HEK293T (cell line): ENCODE measurements around the gene GRID1.

ENCODE experiments used
- CTCF ChIA-PET: fragments of 350-600 bp; formaldehyde crosslinking; extraction: SDS; loops from one replicate; lab custom pipeline; 2021; ENCODE audit warnings: antibody characterized with exemption, inconsistent platforms; lab: Yijun Ruan, JAX
- POLR2A ChIA-PET: fragments of 350-600 bp; formaldehyde crosslinking; extraction: SDS; loops from one replicate; lab custom pipeline; 2020; ENCODE audit warnings: antibody characterized with exemption, inconsistent platforms; lab: Yijun Ruan, JAX
- DNase-seq: peaks from one replicate; pipeline ENCODE4 v3.0.0; 2012; ENCODE audit warnings: mixed read lengths; ENCODE audit errors: extremely low spot score
- ARNT ChIP-seq: fragments of 450-650 bp; IDR thresholded peaks from 2 replicates; pipeline ENCODE4 v1.6.1; 2017; ENCODE audit warnings: mild to moderate bottlenecking
- BHLHE40 ChIP-seq: fragments of 450-650 bp; IDR thresholded peaks from 2 replicates; pipeline ENCODE4 v1.6.1; 2016; ENCODE audit warnings: mild to moderate bottlenecking, moderate library complexity, borderline replicate concordance
- CTBP1 ChIP-seq: fragments of 450-650 bp; IDR thresholded peaks from 2 replicates; pipeline ENCODE4 v1.6.1; 2016; ENCODE audit warnings: borderline replicate concordance
- ELF4 ChIP-seq: fragments of 450-650 bp; IDR thresholded peaks from 2 replicates; pipeline ENCODE4 v1.6.1; 2017; ENCODE audit warnings: antibody characterized with exemption
- FOXA1 ChIP-seq: fragments of 450-650 bp; IDR thresholded peaks from 2 replicates; pipeline ENCODE4 v1.6.1; 2016; ENCODE audit warnings: mild to moderate bottlenecking
- FOXK2 ChIP-seq: fragments of 450-650 bp; IDR thresholded peaks from 2 replicates; pipeline ENCODE4 v1.6.1; 2016; ENCODE audit warnings: mild to moderate bottlenecking
- FOXM1 ChIP-seq: fragments of 450-650 bp; IDR thresholded peaks from 2 replicates; pipeline ENCODE4 v1.6.1; 2017; ENCODE audit warnings: mild to moderate bottlenecking, borderline replicate concordance
- HDGF ChIP-seq: fragments of 450-650 bp; IDR thresholded peaks from 2 replicates; pipeline ENCODE4 v1.6.1; 2017; ENCODE audit warnings: antibody characterized with exemption, borderline replicate concordance
- L3MBTL2 ChIP-seq: fragments of 450-650 bp; conservative IDR thresholded peaks from 2 replicates; pipeline ENCODE4 v1.6.1; 2016; ENCODE audit warnings: mild to moderate bottlenecking
- LEF1 ChIP-seq: fragments of 450-650 bp; IDR thresholded peaks from 2 replicates; pipeline ENCODE4 v1.6.1; 2017; ENCODE audit warnings: mild to moderate bottlenecking, borderline replicate concordance
- NFRKB ChIP-seq: fragments of 450-650 bp; IDR thresholded peaks from 2 replicates; pipeline ENCODE4 v1.6.1; 2016; ENCODE audit warnings: mild to moderate bottlenecking, moderate library complexity
- PKNOX1 ChIP-seq: fragments of 450-650 bp; IDR thresholded peaks from 2 replicates; pipeline ENCODE4 v1.6.1; 2016
- SP1 ChIP-seq: fragments of 450-650 bp; IDR thresholded peaks from 2 replicates; pipeline ENCODE4 v1.6.1; 2017
- SUZ12 ChIP-seq: fragments of 450-650 bp; IDR thresholded peaks from 2 replicates; pipeline ENCODE4 v1.6.1; 2016; ENCODE audit warnings: mild to moderate bottlenecking
- TARDBP ChIP-seq: fragments of 450-650 bp; IDR thresholded peaks from 2 replicates; pipeline ENCODE4 v1.6.1; 2016
- ZNF384 ChIP-seq: fragments of 450-650 bp; IDR thresholded peaks from 2 replicates; pipeline ENCODE4 v1.6.1; 2016

GRID1 gene

GRCh38 chr10:86410542-86411124, 44.0 kb upstream of the GRID1 start:
- POLR2A ChIA-PET: interaction anchor here (1.2 kb wide), 1 partner anchor 11 kb away, joined by 3 read pairs; no protein-coding TSS in a partner anchor
- DNase-seq: no peak
- TF ChIP-seq FOXK2 (no peak), SUZ12 (no peak), CTBP1 (no peak), TARDBP (no peak), SP1 (no peak), ARNT (no peak), L3MBTL2 (no peak), FOXA1 (no peak), BHLHE40 (no peak), LEF1 (no peak), PKNOX1 (no peak), FOXM1 (no peak), ELF4 (no peak), ZNF384 (no peak)
- CTCF ChIA-PET: interaction anchor here (1.2 kb wide), 1 partner anchor 9 kb away, joined by 5 read pairs; no protein-coding TSS in a partner anchor

GRCh38 chr10:86409183-86409582, 42.6 kb upstream of the GRID1 start:
- no peak for DNase-seq
- ChIA-PET CTCF (no interaction called here), POLR2A (no interaction called here)
- no peak for TF ChIP-seq PKNOX1
- TF ChIP-seq SP1: no peak
- TF ChIP-seq ZNF384: no peak
- no peak for TF ChIP-seq FOXK2
- no peak for TF ChIP-seq BHLHE40
- no peak for TF ChIP-seq TARDBP
- TF ChIP-seq CTBP1: no peak
- TF ChIP-seq LEF1: no peak
- no peak for TF ChIP-seq FOXA1
- no peak for TF ChIP-seq HDGF
- TF ChIP-seq SUZ12: no peak
- no peak for TF ChIP-seq ARNT
- TF ChIP-seq FOXM1: no peak
- TF ChIP-seq ELF4: no peak
- TF ChIP-seq NFRKB: no peak

GRCh38 chr10:86403183-86403797, 36.7 kb upstream of the GRID1 start:
- TF ChIP-seq PKNOX1 (peak; percentile 76), FOXM1 (no peak)
- ChIA-PET POLR2A (no interaction called here), CTCF (no interaction called here)
- DNase-seq: no peak

GRCh38 chr10:86402283-86402941, 35.8 kb upstream of the GRID1 start:
- DNase-seq: no peak
- no peak for TF ChIP-seq CTBP1
- no peak for TF ChIP-seq NFRKB
- TF ChIP-seq HDGF: no peak
- TF ChIP-seq FOXK2: no peak
- no peak for TF ChIP-seq FOXA1
- no peak for TF ChIP-seq ARNT
- no peak for TF ChIP-seq ELF4
- TF ChIP-seq TARDBP: no peak
- no peak for TF ChIP-seq ZNF384
- no peak for TF ChIP-seq FOXM1
- TF ChIP-seq BHLHE40: no peak
- no peak for TF ChIP-seq SUZ12
- TF ChIP-seq LEF1: no peak
- TF ChIP-seq PKNOX1: no peak
- TF ChIP-seq SP1: no peak
- no peak for TF ChIP-seq L3MBTL2
- POLR2A ChIA-PET: interaction anchor here (1.1 kb wide), 1 partner anchor 36 kb away, joined by 3 read pairs; the partner anchor contains the start of gene GRID1
- CTCF ChIA-PET: interaction anchor here (1.1 to 1.8 kb wide), 2 partner anchors 9 to 282 kb away, joined by 3 to 5 read pairs; no protein-coding TSS in a partner anchor

GRCh38 chr10:86401588-86402282, 35.1 kb upstream of the GRID1 start:
- no peak for DNase-seq
- ChIA-PET CTCF (interaction anchor here (1.1 to 2.8 kb wide), 3 partner anchors 9 to 283 kb away, joined by 3 to 13 read pairs (median 5); no protein-coding TSS in a partner anchor), POLR2A (interaction anchor here (1.1 to 1.5 kb wide), 2 partner anchors 35 to 283 kb away, joined by 3 read pairs; partner anchors contain the start of gene GRID1)
- TF ChIP-seq BHLHE40: no peak
- TF ChIP-seq FOXM1: no peak
- TF ChIP-seq CTBP1: no peak
- TF ChIP-seq ARNT: no peak
- TF ChIP-seq LEF1: no peak
- TF ChIP-seq NFRKB: no peak
- no peak for TF ChIP-seq FOXA1
- TF ChIP-seq SP1: no peak
- TF ChIP-seq TARDBP: no peak
- no peak for TF ChIP-seq ELF4
- TF ChIP-seq L3MBTL2: no peak
- no peak for TF ChIP-seq PKNOX1
- TF ChIP-seq FOXK2: no peak
- no peak for TF ChIP-seq HDGF
- TF ChIP-seq SUZ12: no peak
